ENCODE data around the gene DPEP1. TPM values are rescaled to one million over a fixed set of nuclear protein-coding genes. Genes with fewer than 3 reads are reported as not detected.
"Not testable (repeated sequence)": the region's sequence is repeated elsewhere in the genome, so short reads cannot be mapped to it uniquely, and the experiment has no call there.

Gene DPEP1
- total RNA-seq, 1 experiment from 2014 or later: 1.1 TPM

GRCh38 chr16:89633064-89633631 is 19.7 kb downstream of the DPEP1 start:
- Histone ChIP-seq H3K27me3 (ENCODE audit: insufficient read depth, low read length) (peaks cover 17% of the 10 kb centered on the region), H2AFZ (ENCODE audit: low read depth, low read length, poor library complexity, severe bottlenecking) (no peak overlapping the region), H3K36me3 (ENCODE audit: control insufficient read depth in 1 of 2, insufficient read depth in 2 of 2, low read length in 2 of 2) (no peaks in the 10 kb centered on the region), H3K9me2 (ENCODE audit: insufficient read depth) (no peaks in the 10 kb centered on the region), H4K20me1 (ENCODE audit: insufficient read depth) (no peaks in the 10 kb centered on the region), H3K9me3 (ENCODE audit: control insufficient read depth in 1 of 2, insufficient read depth in 1 of 2, low read depth in 1 of 2, low read length in 2 of 2) (peaks cover 0 to 8% of the 10 kb centered on the region in 2 experiments; a peak in 1 of 4 replicates), H3K79me2 (ENCODE audit: insufficient read depth, low read length) (no peaks in the 10 kb centered on the region), H3K9ac (ENCODE audit: low read length) (peak overlapping the region; percentile 28), H3K4me1 (ENCODE audit: control insufficient read depth in 1 of 2, insufficient read depth in 2 of 2, low read length in 2 of 2) (peaks cover 13 to 22% of the 10 kb centered on the region in 2 experiments), H3K27ac (ENCODE audit: low read depth, low read length) (no peak overlapping the region; the same call in 1 of the 2 replicates), H3K4me2 (ENCODE audit: low read length) (peak overlapping the region; percentile 73), H3K4me3 (replicated peaks in 1 of 2; ENCODE audit: low read depth in 1 of 2, low read length in 2 of 2) (peak overlapping the region; percentile 24 to 41)
- no TSS peak for BruUV-seq (replicated peaks)
- ChIA-PET POLR2A (interaction anchor here (1.1 to 1.4 kb wide), 2 partner anchors 24 to 67 kb away, joined by 3 to 4 read pairs; no protein-coding TSS in a partner anchor), CTCF (interaction anchor here (0.9 to 2.3 kb wide), 3 partner anchors 18 to 68 kb away, joined by 5 to 16 read pairs (median 5); no protein-coding TSS in a partner anchor), RAD21 (ENCODE audit: low non-redundant PET in 1 of 2, low total read pairs in 2 of 2, uncharacterized antibody in 2 of 2, unreplicated experiment in 2 of 2) (interaction anchor here in 1 of 2 experiments (0.5 to 0.6 kb wide), 2 partner anchors 20 to 38 kb away, joined by 3 to 4 read pairs; no protein-coding TSS in a partner anchor)
- TF ChIP-seq CEBPB (IDR thresholded peaks at IDR 0.05; ENCODE audit: low read depth) (no peak), MAX (IDR thresholded peaks at IDR 0.05) (peak; percentile 83), POLR2AphosphoS5 (IDR thresholded peaks at IDR 0.05; ENCODE audit: low read depth, low read length) (peak; percentile 36; the same call in 1 of the 2 replicates), YY1 (IDR thresholded peaks at IDR 0.05; ENCODE audit: extremely low read depth, insufficient replicate concordance, low read depth, low read length) (peak; percentile 5)
- DNase-seq (ENCODE audit: low read depth, low spot score) (peak; percentile 21), ATAC-seq (peak; percentile 81)
- intact Hi-C loops (cut with micrococcal nuclease): no loop called here

GRCh38 chr16:89634463-89635385 is 21.3 kb downstream of the DPEP1 start:
- RAD21 ChIA-PET (ENCODE audit: low non-redundant PET in 1 of 2, low total read pairs in 2 of 2, uncharacterized antibody in 2 of 2, unreplicated experiment in 2 of 2); POLR2A ChIA-PET; BruUV-seq (replicated peaks); H3K4me3 ChIP-seq (replicated peaks in 1 of 2; ENCODE audit: low read depth in 1 of 2, low read length in 2 of 2); DNase-seq (ENCODE audit: low read depth, low spot score); ATAC-seq; H3K9ac ChIP-seq (ENCODE audit: low read length); H3K27ac ChIP-seq (ENCODE audit: low read depth, low read length); H4K20me1 ChIP-seq (ENCODE audit: insufficient read depth); H3K4me2 ChIP-seq (ENCODE audit: low read length); H3K9me2 ChIP-seq (ENCODE audit: insufficient read depth); intact Hi-C loops (cut with micrococcal nuclease); H3K36me3 ChIP-seq (ENCODE audit: control insufficient read depth in 1 of 2, insufficient read depth in 2 of 2, low read length in 2 of 2); H3K9me3 ChIP-seq (ENCODE audit: control insufficient read depth in 1 of 2, insufficient read depth in 1 of 2, low read depth in 1 of 2, low read length in 2 of 2); H3K79me2 ChIP-seq (ENCODE audit: insufficient read depth, low read length); H2AFZ ChIP-seq (ENCODE audit: low read depth, low read length, poor library complexity, severe bottlenecking): not testable (repeated sequence)
- Histone ChIP-seq H3K4me1 (ENCODE audit: control insufficient read depth in 1 of 2, insufficient read depth in 2 of 2, low read length in 2 of 2) (peaks cover 13 to 22% of the 10 kb centered on the region in 2 experiments), H3K27me3 (ENCODE audit: insufficient read depth, low read length) (peaks cover 17% of the 10 kb centered on the region)
- CTCF ChIA-PET: interaction anchor here (1.2 to 1.9 kb wide), 2 partner anchors 66 to 70 kb away, joined by 3 to 5 read pairs; no protein-coding TSS in a partner anchor
